ENCODE data around the gene SS18L1. TPM values are rescaled to one million over a fixed set of nuclear protein-coding genes. Genes with fewer than 3 reads are reported as not detected.
"Not testable (repeated sequence)": the region's sequence is repeated elsewhere in the genome, so short reads cannot be mapped to it uniquely, and the experiment has no call there.

SS18L1 gene
- total RNA-seq, 2 experiments from 2014 or later, result 13.7 to 15.2 TPM

DNA sequence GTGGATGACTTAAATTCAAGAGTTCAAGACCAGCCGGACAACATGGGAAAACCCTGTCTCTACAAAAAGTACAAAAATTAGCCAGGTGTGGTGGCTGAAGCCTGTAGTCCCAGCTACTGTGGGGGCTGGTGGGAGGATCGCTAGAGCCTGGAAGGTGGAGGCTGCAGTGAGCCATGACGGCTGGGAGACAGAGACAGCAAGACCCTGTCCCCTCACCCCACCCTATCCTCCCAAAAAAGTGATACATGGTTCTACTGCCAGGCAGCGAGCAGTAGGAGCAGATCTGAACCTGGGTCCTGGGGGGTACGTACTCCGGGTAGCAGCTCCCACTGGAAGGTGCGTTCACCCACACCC lies 2.5 kb upstream of the SS18L1 start:
- intact Hi-C loops (cut with micrococcal nuclease), result loop anchor here (5.0 kb wide), 1 partner anchor 246 kb away; the partner anchor contains the start of gene RPS21
- no peaks in the 10 kb centered on the region for H3K27me3 Mint-ChIP-seq
- DNase-seq, result peak; percentile 23
- H3K27ac Mint-ChIP-seq, result peak overlapping the region; percentile 94
- H3K4me3 Mint-ChIP-seq, result peak overlapping the region; percentile 93
- H3K9me3 Mint-ChIP-seq, result no peaks in the 10 kb centered on the region
- ChIA-PET CTCF (interaction anchor here (0.5 to 3.1 kb wide), 5 partner anchors 8 to 130 kb away, joined by 3 to 16 read pairs (median 8); partner anchors contain the start of gene LSM14B), POLR2A (interaction anchor here (1.1 to 3.6 kb wide), 3 partner anchors 20 to 77 kb away, joined by 3 to 15 read pairs (median 10); no protein-coding TSS in a partner anchor)
- peaks cover 50% of the 10 kb centered on the region for H3K4me1 Mint-ChIP-seq (ENCODE audit: low read depth)
- H3K36me3 Mint-ChIP-seq, result peaks cover 47% of the 10 kb centered on the region

- peaks cover 50% of the 10 kb centered on the region for H3K4me1 Mint-ChIP-seq (ENCODE audit: low read depth)
- H3K9me3 Mint-ChIP-seq, result no peaks in the 10 kb centered on the region
- H3K27ac Mint-ChIP-seq, result peak overlapping the region; percentile 94
- peaks cover 41% of the 10 kb centered on the region for H3K36me3 Mint-ChIP-seq
- ChIA-PET POLR2A (interaction anchor here (0.7 to 3.6 kb wide), 5 partner anchors 18 to 101 kb away, joined by 3 to 15 read pairs (median 4); no protein-coding TSS in a partner anchor), CTCF (interaction anchor here (0.5 to 3.1 kb wide), 8 partner anchors 9 to 131 kb away, joined by 3 to 16 read pairs (median 4); partner anchors contain the start of gene LSM14B)
- H3K4me3 Mint-ChIP-seq, result peak overlapping the region; percentile 93
- no peaks in the 10 kb centered on the region for H3K27me3 Mint-ChIP-seq
- intact Hi-C loops (cut with micrococcal nuclease), result loop anchor here (1.0 to 5.0 kb wide), 3 partner anchors 19 to 246 kb away; partner anchors contain the start of genes LSM14B and RPS21
- peak; percentile 52 for DNase-seq
These were observed 1.9 kb upstream of the SS18L1 start for GRCh38 chr20:62141397-62142251.

GRCh38 chr20:62142252-62143080 lies 1.1 kb upstream of the SS18L1 start:
- CTCF ChIA-PET, result interaction anchor here (0.9 to 3.1 kb wide), 7 partner anchors 10 to 131 kb away, joined by 3 to 16 read pairs (median 5); partner anchors contain the start of gene LSM14B
- intact Hi-C loops (cut with micrococcal nuclease), result loop anchor here (1.0 to 5.0 kb wide), 4 partner anchors 18 to 245 kb away; partner anchors contain the start of genes LSM14B, OSBPL2 and RPS21
- peak overlapping the region; percentile 93 for H3K4me3 Mint-ChIP-seq
- DNase-seq, result peak; percentile 27
- H3K9me3 Mint-ChIP-seq, result no peaks in the 10 kb centered on the region
- POLR2A ChIA-PET, result interaction anchor here (1.1 to 3.6 kb wide), 6 partner anchors 9 to 79 kb away, joined by 3 to 15 read pairs (median 7); partner anchors contain the start of gene TAF4
- peaks cover 57% of the 10 kb centered on the region for H3K4me1 Mint-ChIP-seq (ENCODE audit: low read depth)
- H3K27me3 Mint-ChIP-seq, result no peaks in the 10 kb centered on the region
- H3K27ac Mint-ChIP-seq, result peak overlapping the region; percentile 94
- H3K36me3 Mint-ChIP-seq, result peaks cover 38% of the 10 kb centered on the region

GRCh38 chr20:62143957-62144825 lies 622 bp downstream of the SS18L1 start:
- peak overlapping the region; percentile 76 for H3K4me3 Mint-ChIP-seq
- peak overlapping the region; percentile 60 for H3K27ac Mint-ChIP-seq
- H3K36me3 Mint-ChIP-seq, result peaks cover 24% of the 10 kb centered on the region
- ChIA-PET POLR2A (interaction anchor here (0.7 to 3.6 kb wide), 5 partner anchors 10 to 78 kb away, joined by 3 to 15 read pairs (median 4); partner anchors contain the start of gene TAF4), CTCF (interaction anchor here (0.6 to 3.0 kb wide), 3 partner anchors 12 to 76 kb away, joined by 3 to 16 read pairs (median 9); partner anchors contain the start of gene LSM14B)
- DNase-seq, result peak; percentile 70
- peaks cover 52% of the 10 kb centered on the region for H3K4me1 Mint-ChIP-seq (ENCODE audit: low read depth)
- H3K27me3 Mint-ChIP-seq, result no peaks in the 10 kb centered on the region
- intact Hi-C loops (cut with micrococcal nuclease), result loop anchor here (1.0 to 5.0 kb wide), 3 partner anchors 17 to 243 kb away; partner anchors contain the start of genes OSBPL2 and RPS21
- H3K9me3 Mint-ChIP-seq, result no peaks in the 10 kb centered on the region

DNA sequence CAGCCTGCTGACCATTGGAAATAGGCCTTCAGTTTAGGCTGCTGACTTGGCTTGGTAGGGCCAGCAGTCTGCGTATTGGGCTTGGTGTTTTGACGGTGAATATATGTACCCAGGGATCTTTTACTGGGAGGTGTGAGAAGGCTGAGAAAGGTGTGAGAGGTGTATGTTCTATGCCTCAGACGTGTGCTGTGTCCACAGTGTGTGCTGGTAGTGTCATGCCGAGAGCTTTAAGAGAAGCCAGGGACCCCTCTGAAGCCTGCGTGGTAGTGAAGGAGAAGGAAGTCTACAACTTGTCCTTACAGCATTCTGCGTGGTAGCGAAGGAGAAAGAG lies 2.1 kb downstream of the SS18L1 start:
- peak overlapping the region; percentile 76 for H3K4me3 Mint-ChIP-seq
- no peak for DNase-seq
- peaks cover 43% of the 10 kb centered on the region for H3K4me1 Mint-ChIP-seq (ENCODE audit: low read depth)
- no peak overlapping the region for H3K27ac Mint-ChIP-seq
- no peaks in the 10 kb centered on the region for H3K9me3 Mint-ChIP-seq
- intact Hi-C loops (cut with micrococcal nuclease), result no loop called here
- no peaks in the 10 kb centered on the region for H3K27me3 Mint-ChIP-seq
- POLR2A ChIA-PET, result interaction anchor here (1.4 kb wide), 1 partner anchor 14 kb away, joined by 4 read pairs; no protein-coding TSS in a partner anchor
- CTCF ChIA-PET, result interaction anchor here (1.5 kb wide), 1 partner anchor 11 kb away, joined by 9 read pairs; no protein-coding TSS in a partner anchor
- H3K36me3 Mint-ChIP-seq, result peaks cover 13% of the 10 kb centered on the region

DNA sequence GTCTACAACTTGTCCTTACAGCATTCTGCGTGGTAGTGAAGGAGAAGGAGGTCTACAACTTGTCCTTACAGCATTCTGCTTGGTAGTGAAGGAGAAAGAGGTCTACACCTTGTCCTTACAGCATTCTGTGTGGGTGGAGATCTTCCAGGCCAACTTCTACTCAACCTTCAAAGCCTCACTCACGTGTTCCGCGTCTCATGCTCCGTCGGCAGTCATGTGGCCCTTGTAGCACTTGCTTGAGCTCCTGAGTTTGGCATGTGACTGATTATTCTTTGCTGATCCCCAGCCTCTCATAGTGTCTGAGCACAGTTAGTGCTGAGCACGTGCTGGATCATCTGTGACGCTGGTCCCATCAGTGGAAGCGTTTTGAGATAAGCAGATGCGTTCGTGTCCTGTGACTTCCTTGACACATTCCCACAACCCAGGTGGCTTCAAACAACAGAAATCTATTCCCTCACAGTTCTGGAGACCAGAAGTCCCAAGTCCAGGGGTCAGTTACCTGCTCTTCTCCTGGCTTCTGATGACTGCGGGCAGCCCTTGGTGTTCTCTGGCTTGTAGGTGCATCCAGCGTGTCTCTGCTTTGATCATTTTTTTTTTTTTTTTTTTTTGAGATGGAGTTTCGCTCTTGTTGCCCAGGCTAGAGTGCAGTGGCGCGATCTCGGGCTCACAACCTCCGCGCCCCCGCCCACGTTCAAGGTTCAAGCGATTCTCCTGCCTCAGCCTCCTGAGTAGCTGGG lies 2.6 kb downstream of the SS18L1 start:
- H3K4me3 Mint-ChIP-seq, result no peak overlapping the region
- no peak for DNase-seq
- ChIA-PET POLR2A (no interaction called here), CTCF (no interaction called here)
- H3K4me1 Mint-ChIP-seq (ENCODE audit: low read depth), result peaks cover 38% of the 10 kb centered on the region
- no peaks in the 10 kb centered on the region for H3K27me3 Mint-ChIP-seq
- no peak overlapping the region for H3K27ac Mint-ChIP-seq
- H3K36me3 Mint-ChIP-seq, result peaks cover 10% of the 10 kb centered on the region
- no peaks in the 10 kb centered on the region for H3K9me3 Mint-ChIP-seq
- intact Hi-C loops (cut with micrococcal nuclease), result no loop called here

GRCh38 chr20:62147125-62147524 lies 3.6 kb downstream of the SS18L1 start:
- CTCF ChIA-PET, result no interaction called here
- H3K27me3 Mint-ChIP-seq, result no peaks in the 10 kb centered on the region
- H3K27ac Mint-ChIP-seq, result no peak overlapping the region
- POLR2A ChIA-PET, result no interaction called here
- H3K4me1 Mint-ChIP-seq (ENCODE audit: low read depth), result peaks cover 30% of the 10 kb centered on the region
- no peaks in the 10 kb centered on the region for H3K9me3 Mint-ChIP-seq
- intact Hi-C loops (cut with micrococcal nuclease), result no loop called here
- H3K4me3 Mint-ChIP-seq, result no peak overlapping the region
- DNase-seq, result no peak
- peaks cover 8% of the 10 kb centered on the region for H3K36me3 Mint-ChIP-seq

GRCh38 chr20:62147528-62147927 lies 4.0 kb downstream of the SS18L1 start:
- H3K4me3 Mint-ChIP-seq, result no peak overlapping the region
- no peak for DNase-seq
- no peak overlapping the region for H3K27ac Mint-ChIP-seq
- peaks cover 30% of the 10 kb centered on the region for H3K4me1 Mint-ChIP-seq (ENCODE audit: low read depth)
- ChIA-PET CTCF (no interaction called here), POLR2A (no interaction called here)
- H3K27me3 Mint-ChIP-seq, result no peaks in the 10 kb centered on the region
- H3K36me3 Mint-ChIP-seq, result peaks cover 9% of the 10 kb centered on the region
- intact Hi-C loops (cut with micrococcal nuclease), result no loop called here
- H3K9me3 Mint-ChIP-seq, result no peaks in the 10 kb centered on the region

GRCh38 chr20:62148383-62148782 lies 4.8 kb downstream of the SS18L1 start:
- CTCF ChIA-PET, POLR2A ChIA-PET: not testable (repeated sequence)
- peaks cover 30% of the 10 kb centered on the region for H3K4me1 Mint-ChIP-seq (ENCODE audit: low read depth)

DNA sequence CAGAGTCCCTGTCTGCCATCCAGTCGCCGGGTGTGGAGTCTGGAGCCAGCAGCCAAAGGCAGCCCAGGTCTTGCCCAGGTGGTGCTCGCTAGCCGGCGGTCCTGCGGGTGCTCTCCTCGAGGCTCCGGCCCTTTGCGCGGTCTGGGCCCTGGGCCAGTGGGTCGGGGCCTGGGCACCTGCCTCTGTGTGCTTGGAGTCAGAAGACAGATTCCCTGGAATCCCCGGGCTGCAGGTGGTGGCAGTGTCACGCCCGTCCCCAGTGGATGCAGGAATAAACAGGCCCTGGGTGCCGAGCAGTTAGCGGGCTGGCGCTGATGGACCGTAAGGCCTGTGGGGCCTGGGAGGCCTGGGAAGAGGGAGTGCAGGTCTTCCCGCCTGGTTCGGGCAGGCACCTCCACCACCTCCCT lies 5.3 kb downstream of the SS18L1 start:
- no peak overlapping the region for H3K4me3 Mint-ChIP-seq
- H3K4me1 Mint-ChIP-seq (ENCODE audit: low read depth), result peaks cover 30% of the 10 kb centered on the region
- H3K27me3 Mint-ChIP-seq, result no peaks in the 10 kb centered on the region
- ChIA-PET POLR2A (no interaction called here), CTCF (no interaction called here)
- intact Hi-C loops (cut with micrococcal nuclease), result no loop called here
- H3K36me3 Mint-ChIP-seq, result peaks cover 21% of the 10 kb centered on the region
- peaks cover 11% of the 10 kb centered on the region for H3K9me3 Mint-ChIP-seq
- DNase-seq, result no peak
- H3K27ac Mint-ChIP-seq, result no peak overlapping the region

More at GRCh38 chr20:62148383-62148782, 4.8 kb downstream of the SS18L1 start:
- intact Hi-C loops (cut with micrococcal nuclease); H3K27ac Mint-ChIP-seq; DNase-seq; H3K4me3 Mint-ChIP-seq; H3K9me3 Mint-ChIP-seq; H3K27me3 Mint-ChIP-seq: not testable (repeated sequence)
- H3K36me3 Mint-ChIP-seq, result peaks cover 15% of the 10 kb centered on the region
